Ramos (cell line): Measurements from ENCODE around the gene PLAC1.

Experiments
- in situ Hi-C: fragments of 300-500 bp; cut with MboI; formaldehyde crosslinking; loops from one replicate; pipeline ENCODE4 v1.14.3; 2022; ENCODE audit warnings: low sequenced_read_pairs; ENCODE audit not compliant: unreplicated experiment

The PLAC1 gene

GRCh38 chrX:134671294-134671693, 13.0 kb upstream of the PLAC1 start:
- in situ Hi-C loops: no loop called here

DNA sequence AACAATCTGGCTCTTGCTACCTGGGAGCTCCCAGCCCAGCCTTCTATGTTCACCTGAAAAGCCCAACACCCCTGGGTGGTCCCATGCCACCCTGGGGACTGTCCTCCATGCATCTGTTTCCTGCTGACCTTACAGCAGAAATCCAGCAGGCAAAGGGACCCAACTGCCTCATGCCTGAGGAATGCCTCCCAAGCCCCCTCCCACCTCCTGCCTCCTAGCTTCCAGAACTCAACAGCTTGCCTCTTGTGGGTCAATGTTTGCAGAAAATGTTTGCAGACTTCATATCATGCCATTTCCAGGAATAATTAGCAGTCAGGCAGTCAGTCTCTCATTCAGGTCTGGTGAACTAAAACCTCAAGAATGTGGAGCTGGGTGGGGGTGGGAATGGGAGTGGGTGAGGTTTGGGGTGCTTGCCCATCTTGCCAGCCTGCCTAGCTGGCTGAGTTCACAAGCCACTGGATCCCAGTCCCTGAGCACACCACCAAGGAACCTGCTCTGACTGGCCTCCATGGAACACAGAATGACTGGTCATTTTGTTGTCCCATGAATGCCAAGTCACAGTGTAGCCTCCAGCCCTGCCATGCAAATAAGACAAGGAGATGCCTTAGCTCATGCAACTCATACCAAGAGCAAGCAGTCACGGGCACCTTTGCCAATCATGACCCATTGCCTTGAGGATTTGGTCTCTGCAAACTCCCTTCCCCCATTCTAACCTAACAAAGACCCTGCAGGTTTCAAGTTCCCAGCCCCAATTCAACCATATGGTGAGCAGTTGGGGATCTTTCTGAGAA, 12.1 kb upstream of the PLAC1 start:
- in situ Hi-C loops: no loop called here

GRCh38 chrX:134669378-134670098, 11.3 kb upstream of the PLAC1 start:
- in situ Hi-C loops: no loop called here

GRCh38 chrX:134664202-134664601, 5.9 kb upstream of the PLAC1 start:
- in situ Hi-C loops: no loop called here

- in situ Hi-C loops: no loop called here
Measured at GRCh38 chrX:134661295-134661694, 3.0 kb upstream of the PLAC1 start.

- in situ Hi-C loops: no loop called here
Measured at GRCh38 chrX:134660627-134661026, 2.4 kb upstream of the PLAC1 start.

DNA sequence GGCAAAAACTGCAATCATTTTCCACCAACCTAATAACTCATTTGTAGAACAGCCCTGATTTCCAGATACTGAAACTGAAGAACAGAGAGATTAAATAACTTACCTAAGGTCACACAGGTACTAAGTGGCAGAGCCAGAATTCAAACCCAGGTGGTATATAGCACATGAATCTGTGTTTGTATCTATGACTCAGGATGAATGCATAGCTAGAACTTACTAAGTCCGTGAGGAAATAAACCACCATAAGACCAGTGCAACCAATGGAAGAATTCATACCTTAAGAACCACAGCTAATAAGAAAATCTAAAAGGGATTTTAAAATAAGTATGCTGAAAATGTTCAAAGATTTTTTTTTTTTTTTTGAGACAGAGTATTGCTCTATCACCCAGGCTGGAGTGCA, 1.5 kb upstream of the PLAC1 start:
- in situ Hi-C loops: no loop called here

DNA sequence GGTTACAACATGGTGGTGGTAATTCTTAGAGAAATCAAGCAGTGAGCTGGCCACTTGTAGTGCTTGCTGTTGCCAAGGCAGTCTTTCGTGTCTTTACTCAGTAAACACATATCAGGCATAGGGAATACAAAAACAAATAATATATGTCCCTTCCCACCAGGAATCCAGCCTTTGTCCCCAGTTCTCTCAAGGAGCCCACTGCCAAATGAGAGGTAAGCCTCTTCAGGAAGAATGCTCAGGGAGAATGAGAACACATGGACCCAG, 421 bp upstream of the PLAC1 start:
- in situ Hi-C loops: no loop called here

- in situ Hi-C loops: no loop called here
Measured at GRCh38 chrX:134654398-134655012, 3.8 kb downstream of the PLAC1 start.

GRCh38 chrX:134653835-134654234, 4.4 kb downstream of the PLAC1 start:
- in situ Hi-C loops: no loop called here

DNA sequence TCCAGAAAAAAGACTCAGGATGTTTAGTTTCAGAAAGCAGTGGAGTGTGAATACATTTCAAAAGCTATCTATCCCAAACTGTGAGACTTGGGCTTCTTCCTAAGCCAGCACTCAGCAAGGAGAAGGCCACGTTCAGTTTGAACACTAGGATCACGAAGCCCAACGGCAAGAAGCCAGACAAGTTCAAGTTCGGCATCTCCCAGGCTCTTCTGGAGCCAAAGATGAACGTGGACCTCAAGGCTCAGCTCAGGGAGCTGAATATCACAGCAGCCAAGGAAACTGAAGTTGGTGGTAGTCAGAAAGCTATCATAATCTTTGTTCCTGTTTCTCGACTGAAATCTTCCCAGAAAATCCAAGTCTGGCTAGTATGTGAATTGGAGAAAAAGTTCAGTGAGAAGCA, 7.6 kb downstream of the PLAC1 start:
- in situ Hi-C loops: no loop called here

DNA sequence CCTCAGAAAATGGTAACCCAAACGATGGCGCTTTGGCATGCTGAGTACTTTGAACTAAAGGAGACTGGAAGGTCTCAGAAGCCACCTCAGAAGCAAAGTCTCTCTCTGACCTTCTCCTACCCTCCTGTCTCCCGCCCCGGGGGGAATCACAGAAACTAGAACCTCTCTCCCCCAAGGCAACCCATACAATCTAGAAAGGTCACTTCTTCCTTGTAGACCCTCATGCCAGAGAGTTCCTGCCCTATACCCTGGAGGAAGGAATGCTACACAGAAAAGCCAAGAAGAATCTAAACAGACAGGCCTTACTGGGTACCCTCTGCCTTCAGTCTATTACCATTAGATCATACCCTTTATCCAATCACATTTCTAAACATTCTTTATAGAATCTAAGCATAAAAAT, 8.5 kb downstream of the PLAC1 start:
- in situ Hi-C loops: no loop called here

GRCh38 chrX:134647477-134647877, 10.8 kb downstream of the PLAC1 start:
- in situ Hi-C loops: no loop called here

DNA sequence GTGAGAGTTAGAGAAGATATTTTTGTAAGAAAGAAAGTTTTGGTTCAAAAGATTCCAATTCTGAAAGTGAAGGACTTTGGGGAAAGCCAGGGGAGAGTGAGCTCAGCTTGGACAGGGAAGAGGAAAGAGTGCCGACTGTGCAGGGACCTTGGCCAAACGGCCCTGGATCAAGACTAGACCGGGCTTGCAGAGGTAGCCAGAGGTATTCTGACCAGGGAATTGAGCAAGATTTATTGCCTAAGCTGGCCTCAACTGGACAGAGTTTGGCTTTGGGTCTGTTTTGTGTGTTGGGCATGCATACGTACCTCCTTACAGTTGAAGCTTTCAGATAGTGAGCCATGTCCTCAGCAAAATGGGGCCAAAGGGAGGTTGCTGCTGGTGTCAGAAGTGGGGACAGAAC, 11.6 kb downstream of the PLAC1 start:
- in situ Hi-C loops: no loop called here

- in situ Hi-C loops: no loop called here
Measured at GRCh38 chrX:134645936-134646543, 12.2 kb downstream of the PLAC1 start.

- in situ Hi-C loops: no loop called here
Measured at GRCh38 chrX:134642386-134642785, 15.9 kb downstream of the PLAC1 start.

- in situ Hi-C loops: no loop called here
Measured at GRCh38 chrX:134641346-134641745, 16.9 kb downstream of the PLAC1 start.

GRCh38 chrX:134640914-134641313, 17.4 kb downstream of the PLAC1 start:
- in situ Hi-C loops: no loop called here

- in situ Hi-C loops: no loop called here
Measured at GRCh38 chrX:134636851-134637250, 21.4 kb downstream of the PLAC1 start.

GRCh38 chrX:134634691-134635090, 23.6 kb downstream of the PLAC1 start:
- in situ Hi-C loops: no loop called here

GRCh38 chrX:134633832-134634231, 24.4 kb downstream of the PLAC1 start:
- in situ Hi-C loops: no loop called here
